Astrocyte (in vitro differentiated cells and primary cell): ENCODE results near the gene THADA.

Experiments
- EZH2 ChIP-seq: IDR thresholded peaks from 2 replicates; pipeline ENCODE4 v1.6.1; 2012; ENCODE audit warnings: mild to moderate bottlenecking, low read length, inconsistent platforms; ENCODE audit not compliant: insufficient read depth
- TF ChIP-seq, protein P1 (sequence below): IDR thresholded peaks from 2 replicates; pipeline ENCODE4 v1.5.1; 2011; ENCODE audit warnings: low read depth, mild to moderate bottlenecking, inconsistent platforms, low read length, moderate library complexity; ENCODE audit not compliant: insufficient read depth

DNA sequence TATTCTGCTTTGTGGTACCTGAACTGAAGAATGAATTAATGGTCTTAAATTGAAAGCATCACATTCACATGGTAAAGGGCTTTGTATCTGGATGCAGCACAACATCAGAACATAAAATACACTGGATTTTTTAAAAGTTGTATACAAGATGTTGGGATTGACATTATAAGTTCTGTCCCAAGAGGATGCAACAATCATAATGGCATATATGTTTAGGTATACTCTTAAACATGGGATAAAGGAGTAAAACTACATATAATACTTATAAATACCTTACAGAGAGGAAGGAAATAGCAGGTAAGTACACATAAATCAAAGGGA is 171.9 kb downstream of the THADA start:
- TF ChIP-seq, protein P1, sequence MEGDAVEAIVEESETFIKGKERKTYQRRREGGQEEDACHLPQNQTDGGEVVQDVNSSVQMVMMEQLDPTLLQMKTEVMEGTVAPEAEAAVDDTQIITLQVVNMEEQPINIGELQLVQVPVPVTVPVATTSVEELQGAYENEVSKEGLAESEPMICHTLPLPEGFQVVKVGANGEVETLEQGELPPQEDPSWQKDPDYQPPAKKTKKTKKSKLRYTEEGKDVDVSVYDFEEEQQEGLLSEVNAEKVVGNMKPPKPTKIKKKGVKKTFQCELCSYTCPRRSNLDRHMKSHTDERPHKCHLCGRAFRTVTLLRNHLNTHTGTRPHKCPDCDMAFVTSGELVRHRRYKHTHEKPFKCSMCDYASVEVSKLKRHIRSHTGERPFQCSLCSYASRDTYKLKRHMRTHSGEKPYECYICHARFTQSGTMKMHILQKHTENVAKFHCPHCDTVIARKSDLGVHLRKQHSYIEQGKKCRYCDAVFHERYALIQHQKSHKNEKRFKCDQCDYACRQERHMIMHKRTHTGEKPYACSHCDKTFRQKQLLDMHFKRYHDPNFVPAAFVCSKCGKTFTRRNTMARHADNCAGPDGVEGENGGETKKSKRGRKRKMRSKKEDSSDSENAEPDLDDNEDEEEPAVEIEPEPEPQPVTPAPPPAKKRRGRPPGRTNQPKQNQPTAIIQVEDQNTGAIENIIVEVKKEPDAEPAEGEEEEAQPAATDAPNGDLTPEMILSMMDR = no peak
- no peak for TF ChIP-seq EZH2
